ENCODE measurements around the gene SPNS1.
"Not testable (repeated sequence)": the region's sequence is repeated elsewhere in the genome, so short reads cannot be mapped to it uniquely, and the experiment has no call there.

Gene SPNS1

GRCh38 chr16:28991687-28992086 lies 17.1 kb downstream of the SPNS1 start:
- no peak for DNase-seq

- no peak for DNase-seq
Measured at GRCh38 chr16:28992496-28992895, 17.9 kb downstream of the SPNS1 start.

- DNase-seq, result no peak
Measured at GRCh38 chr16:28998837-28999236, 24.3 kb downstream of the SPNS1 start.

- no peak for DNase-seq
Measured at GRCh38 chr16:28999577-28999976, 25.0 kb downstream of the SPNS1 start.

GRCh38 chr16:29000019-29000418 lies 25.4 kb downstream of the SPNS1 start:
- no peak for DNase-seq

- DNase-seq, result not testable (repeated sequence)
Measured at GRCh38 chr16:29004496-29005139, 30.0 kb downstream of the SPNS1 start.

- no peak for DNase-seq
Measured at GRCh38 chr16:29007730-29008593, 33.4 kb downstream of the SPNS1 start.

- DNase-seq, result no peak
Measured at GRCh38 chr16:29009050-29009837, 34.7 kb downstream of the SPNS1 start.

GRCh38 chr16:29009838-29010166 lies 35.2 kb downstream of the SPNS1 start:
- DNase-seq, result no peak

- no peak for DNase-seq
Measured at GRCh38 chr16:29011112-29011511, 36.5 kb downstream of the SPNS1 start.

- DNase-seq, result no peak
Measured at GRCh38 chr16:29011851-29012250, 37.3 kb downstream of the SPNS1 start.

- DNase-seq, result no peak
Measured at GRCh38 chr16:29012913-29013553, 38.5 kb downstream of the SPNS1 start.

GRCh38 chr16:29014561-29015069 lies 40.0 kb downstream of the SPNS1 start:
- no peak for DNase-seq

- no peak for DNase-seq
Measured at GRCh38 chr16:29022196-29022595, 47.6 kb downstream of the SPNS1 start.

- DNase-seq, result no peak
Measured at GRCh38 chr16:29023279-29024277, 49.0 kb downstream of the SPNS1 start.

- no peak for DNase-seq
Measured at GRCh38 chr16:29024278-29024677, 49.7 kb downstream of the SPNS1 start.

GRCh38 chr16:29025218-29025617 lies 50.6 kb downstream of the SPNS1 start:
- DNase-seq, result no peak

- no peak for DNase-seq
Measured at GRCh38 chr16:29025735-29026134, 51.2 kb downstream of the SPNS1 start.

GRCh38 chr16:29028457-29029167 lies 54.0 kb downstream of the SPNS1 start:
- no peak for DNase-seq

GRCh38 chr16:29029168-29029994 lies 54.8 kb downstream of the SPNS1 start:
- DNase-seq, result peak; percentile 28
